Prostate gland (tissue), 2 donors: Measurements from ENCODE around the gene TUBD1. TPM values are rescaled to one million over a fixed set of nuclear protein-coding genes. Genes with fewer than 3 reads are reported as not detected.
"Not testable (repeated sequence)": the region's sequence is repeated elsewhere in the genome, so short reads cannot be mapped to it uniquely, and the experiment has no call there.

Experiments
- DNase-seq: peaks from one replicate; pipeline ENCODE4 v3.0.0-alpha.2; 2019; ENCODE audit warnings: low spot score
- H3K27ac ChIP-seq, 2 donors: fragments of 200-600 bp; sonication (generic); 2 replicates each; pipeline ENCODE4 v1.5.1; 2017 to 2019
- H3K27me3 ChIP-seq: fragments of 200-600 bp; sonication (generic); replicated peaks from 2 replicates; pipeline ENCODE4 v1.5.1; 2019; ENCODE audit not compliant: insufficient read depth
- H3K36me3 ChIP-seq, 2 donors: fragments of 200-600 bp; sonication (generic); 1 replicate in 1 of 2; 2 replicates in 1 of 2; pipeline versions ENCODE4 v1.5.1 to v1.8.1; 2017 to 2019
- H3K4me1 ChIP-seq: fragments of 200-600 bp; sonication (generic); replicated peaks from 2 replicates; pipeline ENCODE4 v1.5.1; 2019
- H3K4me3 ChIP-seq, 2 donors: fragments of 200-600 bp; sonication (generic); 2 replicates each; pipeline ENCODE4 v1.5.1; 2017 to 2019
- H3K9me3 ChIP-seq: fragments of 200-600 bp; sonication (generic); 2 replicates; pipeline ENCODE4 v1.5.1; 2017
- CTCF ChIP-seq, 4 experiments: fragments of 200-600 bp in 2 of 4; fragments of 450-650 bp in 2 of 4; sonication (generic) in 2 of 4; IDR thresholded peaks; 1 replicate in 3 of 4; 2 replicates in 1 of 4; pipeline ENCODE4 v1.5.1; 2016 to 2019; ENCODE audit warnings: antibody characterized with exemption in 4 of 4, mild to moderate bottlenecking in 2 of 4, moderate library complexity in 2 of 4
- POLR2A ChIP-seq: fragments of 450-650 bp; IDR thresholded peaks from one replicate; pipeline ENCODE4 v1.6.1; 2016; ENCODE audit warnings: antibody characterized with exemption, mild to moderate bottlenecking
- POLR2AphosphoS5 ChIP-seq: sonication (generic); formaldehyde crosslinking; IDR thresholded peaks from one replicate; pipeline ENCODE4 v1.6.1; 2017; ENCODE audit warnings: antibody characterized with exemption
- WGBS: methylation state at CpG from one replicate; pipeline ENCODE4 v1.1.5; 2018; 5-methylcytosine and 5-hydroxymethylcytosine counted together
- intact Hi-C: fragments of 100-400 bp; cut with DNase I; formaldehyde crosslinking; loops from one replicate; pipeline ENCODE4 v1.14.2; 2022
- total RNA-seq, 2 donors: library from RNA; depleted of rRNA; stranded (reverse); fragments of >200 nt; gene quantifications; one replicate each; pipeline ENCODE4 v1.1.0, GENCODE V29; 2016

TUBD1 gene
- total RNA-seq, 2 donors from 2014 or later = 13.3 to 22.5 TPM

GRCh38 chr17:59884861-59885260 lies 7.9 kb downstream of the TUBD1 start:
- H3K4me1 ChIP-seq = no peaks in the 10 kb centered on the region
- WGBS = over 99% methylated on average over 9 of the region's 9 CpGs
- H3K27me3 ChIP-seq = no peaks in the 10 kb centered on the region
- H3K36me3 ChIP-seq = peaks cover 2 to 12% of the 10 kb centered on the region in 2 donors
- intact Hi-C loops = no loop called here
- H3K9me3 ChIP-seq = no peaks in the 10 kb centered on the region
- TF ChIP-seq POLR2AphosphoS5 (no peak), POLR2A (no peak), CTCF (IDR thresholded peaks at IDR 0.05) (no peak)
- H3K27ac ChIP-seq = no peak overlapping the region
- no peak for DNase-seq
- no peak overlapping the region for H3K4me3 ChIP-seq

GRCh38 chr17:59878624-59879023 lies 14.1 kb downstream of the TUBD1 start:
- H3K9me3 ChIP-seq = no peaks in the 10 kb centered on the region

GRCh38 chr17:59877965-59878364 lies 14.8 kb downstream of the TUBD1 start:
- no peak for TF ChIP-seq CTCF (IDR thresholded peaks at IDR 0.05)
- no peak for TF ChIP-seq POLR2A
- no peak for TF ChIP-seq POLR2AphosphoS5
- DNase-seq = no peak
- Histone ChIP-seq H3K27me3 (no peaks in the 10 kb centered on the region), H3K4me3 (no peak overlapping the region), H3K36me3 (peaks cover 0 to 3% of the 10 kb centered on the region in 2 donors), H3K4me1 (no peaks in the 10 kb centered on the region), H3K9me3 (no peaks in the 10 kb centered on the region), H3K27ac (no peak overlapping the region)
- intact Hi-C loops = no loop called here
- 91% methylated on average over 5 of the region's 5 CpGs for WGBS

More at GRCh38 chr17:59878624-59879023, 14.1 kb downstream of the TUBD1 start:
- DNase-seq = no peak
- no peak overlapping the region for H3K4me3 ChIP-seq
- H3K27me3 ChIP-seq = no peaks in the 10 kb centered on the region
- peaks cover under 1 to 7% of the 10 kb centered on the region in 2 donors for H3K36me3 ChIP-seq
- WGBS = 84% methylated on average over 3 of the region's 3 CpGs
- no peak overlapping the region for H3K27ac ChIP-seq
- intact Hi-C loops = no loop called here
- H3K4me1 ChIP-seq = no peaks in the 10 kb centered on the region
- TF ChIP-seq CTCF (IDR thresholded peaks at IDR 0.05) (no peak), POLR2A (no peak), POLR2AphosphoS5 (no peak)

- Histone ChIP-seq H3K4me3 (no peak overlapping the region), H3K9me3 (no peaks in the 10 kb centered on the region), H3K27me3 (no peaks in the 10 kb centered on the region), H3K36me3 (peaks cover 0 to 3% of the 10 kb centered on the region in 2 donors), H3K27ac (no peak overlapping the region), H3K4me1 (peaks cover 2% of the 10 kb centered on the region)
- intact Hi-C loops = no loop called here
- WGBS = 94% methylated on average over 3 of the region's 3 CpGs
- no peak for DNase-seq
- TF ChIP-seq CTCF (IDR thresholded peaks at IDR 0.05) (no peak), POLR2AphosphoS5 (no peak), POLR2A (no peak)
Measured at GRCh38 chr17:59876107-59876506, 16.6 kb downstream of the TUBD1 start.

- peaks cover 15% of the 10 kb centered on the region for H3K4me1 ChIP-seq
- H3K27me3 ChIP-seq = no peaks in the 10 kb centered on the region
- intact Hi-C loops = no loop called here
- H3K27ac ChIP-seq = no peak overlapping the region
- no peak for TF ChIP-seq POLR2A
- no peak for TF ChIP-seq CTCF (IDR thresholded peaks at IDR 0.05)
- no peak for TF ChIP-seq POLR2AphosphoS5
- peaks cover 0 to 3% of the 10 kb centered on the region in 2 donors for H3K36me3 ChIP-seq
- no peak overlapping the region for H3K4me3 ChIP-seq
- H3K9me3 ChIP-seq = no peaks in the 10 kb centered on the region
- no peak for DNase-seq
- WGBS = 97% methylated on average over 2 of the region's 2 CpGs
Measured at GRCh38 chr17:59874376-59874775, 18.4 kb downstream of the TUBD1 start.

- H3K27me3 ChIP-seq, DNase-seq, H3K36me3 ChIP-seq, H3K9me3 ChIP-seq, H3K4me3 ChIP-seq, intact Hi-C loops: not testable (repeated sequence)
- 99% methylated on average over 8 of the region's 8 CpGs for WGBS
- peaks cover 15% of the 10 kb centered on the region for H3K4me1 ChIP-seq
- H3K27ac ChIP-seq = peak overlapping the region; percentile 12 to 89
Measured at GRCh38 chr17:59873414-59873813, 19.3 kb downstream of the TUBD1 start.
